Measurements from ENCODE around the gene FASN. TPM values are rescaled to one million over a fixed set of nuclear protein-coding genes. Genes with fewer than 3 reads are reported as not detected.

The FASN gene
- total and polyA plus RNA-seq, 2 of the 13 experiments (the other 11 are each of a cell fraction or from before 2014, with no cell fraction given), result 51.7 to 101 TPM

DNA sequence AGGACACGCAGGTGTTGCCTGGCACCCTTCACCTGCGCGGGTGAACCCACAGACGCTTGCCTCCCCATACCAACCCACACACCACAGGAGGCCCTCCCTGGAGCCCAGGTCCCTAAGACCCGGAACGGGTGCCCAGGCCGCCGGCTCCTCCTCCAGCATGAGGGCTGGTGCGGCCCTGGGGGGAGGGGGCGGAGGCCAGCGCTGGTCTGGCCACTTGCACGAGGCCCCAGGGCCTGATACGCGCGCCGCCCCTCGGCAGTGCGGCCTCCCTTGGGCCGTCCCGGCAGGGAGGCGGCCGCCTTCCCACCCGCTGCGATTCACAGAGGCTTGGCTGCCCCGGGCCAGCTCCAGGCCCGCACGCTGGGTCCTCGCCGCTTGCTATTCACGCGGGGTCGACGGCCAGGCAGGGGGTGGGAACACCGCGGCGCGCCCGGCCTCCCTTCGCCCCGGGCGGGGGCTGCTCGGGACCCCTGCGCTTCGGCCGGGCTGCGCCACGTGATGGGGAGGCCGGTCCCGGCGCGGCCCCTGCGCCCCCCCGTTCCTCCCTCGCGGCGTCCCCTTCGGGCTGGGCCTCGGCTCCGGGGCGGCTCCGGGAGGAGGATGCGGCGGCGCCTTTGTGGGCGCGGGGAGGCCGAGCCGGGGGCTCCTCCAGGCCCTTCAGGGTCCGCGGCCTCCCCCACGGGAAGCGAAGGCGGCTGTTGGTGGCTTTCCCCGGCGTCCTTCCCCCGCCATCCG is 685 bp downstream of the FASN start (continued):
- TF ChIP-seq, protein P1, sequence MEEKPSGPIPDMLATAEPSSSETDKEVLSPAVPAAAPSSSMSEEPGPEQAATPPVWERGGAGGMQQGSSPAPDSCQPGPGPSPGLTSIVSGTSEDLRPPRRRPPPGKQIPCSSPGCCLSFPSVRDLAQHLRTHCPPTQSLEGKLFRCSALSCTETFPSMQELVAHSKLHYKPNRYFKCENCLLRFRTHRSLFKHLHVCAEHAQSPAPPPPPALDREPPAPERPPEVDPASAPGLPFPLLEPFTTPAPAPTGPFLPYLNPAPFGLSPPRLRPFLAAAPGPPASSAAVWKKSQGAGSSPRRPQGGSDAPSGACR (CRISPR knock-in tag; IDR thresholded peaks at IDR 0.05), result no peak
- TF ChIP-seq, protein P2, sequence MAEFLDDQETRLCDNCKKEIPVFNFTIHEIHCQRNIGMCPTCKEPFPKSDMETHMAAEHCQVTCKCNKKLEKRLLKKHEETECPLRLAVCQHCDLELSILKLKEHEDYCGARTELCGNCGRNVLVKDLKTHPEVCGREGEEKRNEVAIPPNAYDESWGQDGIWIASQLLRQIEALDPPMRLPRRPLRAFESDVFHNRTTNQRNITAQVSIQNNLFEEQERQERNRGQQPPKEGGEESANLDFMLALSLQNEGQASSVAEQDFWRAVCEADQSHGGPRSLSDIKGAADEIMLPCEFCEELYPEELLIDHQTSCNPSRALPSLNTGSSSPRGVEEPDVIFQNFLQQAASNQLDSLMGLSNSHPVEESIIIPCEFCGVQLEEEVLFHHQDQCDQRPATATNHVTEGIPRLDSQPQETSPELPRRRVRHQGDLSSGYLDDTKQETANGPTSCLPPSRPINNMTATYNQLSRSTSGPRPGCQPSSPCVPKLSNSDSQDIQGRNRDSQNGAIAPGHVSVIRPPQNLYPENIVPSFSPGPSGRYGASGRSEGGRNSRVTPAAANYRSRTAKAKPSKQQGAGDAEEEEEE (CRISPR knock-in tag; IDR thresholded peaks at IDR 0.05; ENCODE audit: borderline replicate concordance), result no peak
- TF ChIP-seq ESRRA (CRISPR knock-in tag; IDR thresholded peaks at IDR 0.05; ENCODE audit: low read depth) (no peak), GATAD2A (CRISPR knock-in tag; IDR thresholded peaks at IDR 0.05) (no peak), PAF1 (CRISPR knock-in tag; IDR thresholded peaks at IDR 0.05) (no peak), SP2 (CRISPR knock-in tag; IDR thresholded peaks at IDR 0.05) (peak; percentile 44), KDM4B (CRISPR knock-in tag; IDR thresholded peaks at IDR 0.05) (no peak), RARA (CRISPR knock-in tag; IDR thresholded peaks at IDR 0.05) (no peak)
- TF ChIP-seq, protein P3, sequence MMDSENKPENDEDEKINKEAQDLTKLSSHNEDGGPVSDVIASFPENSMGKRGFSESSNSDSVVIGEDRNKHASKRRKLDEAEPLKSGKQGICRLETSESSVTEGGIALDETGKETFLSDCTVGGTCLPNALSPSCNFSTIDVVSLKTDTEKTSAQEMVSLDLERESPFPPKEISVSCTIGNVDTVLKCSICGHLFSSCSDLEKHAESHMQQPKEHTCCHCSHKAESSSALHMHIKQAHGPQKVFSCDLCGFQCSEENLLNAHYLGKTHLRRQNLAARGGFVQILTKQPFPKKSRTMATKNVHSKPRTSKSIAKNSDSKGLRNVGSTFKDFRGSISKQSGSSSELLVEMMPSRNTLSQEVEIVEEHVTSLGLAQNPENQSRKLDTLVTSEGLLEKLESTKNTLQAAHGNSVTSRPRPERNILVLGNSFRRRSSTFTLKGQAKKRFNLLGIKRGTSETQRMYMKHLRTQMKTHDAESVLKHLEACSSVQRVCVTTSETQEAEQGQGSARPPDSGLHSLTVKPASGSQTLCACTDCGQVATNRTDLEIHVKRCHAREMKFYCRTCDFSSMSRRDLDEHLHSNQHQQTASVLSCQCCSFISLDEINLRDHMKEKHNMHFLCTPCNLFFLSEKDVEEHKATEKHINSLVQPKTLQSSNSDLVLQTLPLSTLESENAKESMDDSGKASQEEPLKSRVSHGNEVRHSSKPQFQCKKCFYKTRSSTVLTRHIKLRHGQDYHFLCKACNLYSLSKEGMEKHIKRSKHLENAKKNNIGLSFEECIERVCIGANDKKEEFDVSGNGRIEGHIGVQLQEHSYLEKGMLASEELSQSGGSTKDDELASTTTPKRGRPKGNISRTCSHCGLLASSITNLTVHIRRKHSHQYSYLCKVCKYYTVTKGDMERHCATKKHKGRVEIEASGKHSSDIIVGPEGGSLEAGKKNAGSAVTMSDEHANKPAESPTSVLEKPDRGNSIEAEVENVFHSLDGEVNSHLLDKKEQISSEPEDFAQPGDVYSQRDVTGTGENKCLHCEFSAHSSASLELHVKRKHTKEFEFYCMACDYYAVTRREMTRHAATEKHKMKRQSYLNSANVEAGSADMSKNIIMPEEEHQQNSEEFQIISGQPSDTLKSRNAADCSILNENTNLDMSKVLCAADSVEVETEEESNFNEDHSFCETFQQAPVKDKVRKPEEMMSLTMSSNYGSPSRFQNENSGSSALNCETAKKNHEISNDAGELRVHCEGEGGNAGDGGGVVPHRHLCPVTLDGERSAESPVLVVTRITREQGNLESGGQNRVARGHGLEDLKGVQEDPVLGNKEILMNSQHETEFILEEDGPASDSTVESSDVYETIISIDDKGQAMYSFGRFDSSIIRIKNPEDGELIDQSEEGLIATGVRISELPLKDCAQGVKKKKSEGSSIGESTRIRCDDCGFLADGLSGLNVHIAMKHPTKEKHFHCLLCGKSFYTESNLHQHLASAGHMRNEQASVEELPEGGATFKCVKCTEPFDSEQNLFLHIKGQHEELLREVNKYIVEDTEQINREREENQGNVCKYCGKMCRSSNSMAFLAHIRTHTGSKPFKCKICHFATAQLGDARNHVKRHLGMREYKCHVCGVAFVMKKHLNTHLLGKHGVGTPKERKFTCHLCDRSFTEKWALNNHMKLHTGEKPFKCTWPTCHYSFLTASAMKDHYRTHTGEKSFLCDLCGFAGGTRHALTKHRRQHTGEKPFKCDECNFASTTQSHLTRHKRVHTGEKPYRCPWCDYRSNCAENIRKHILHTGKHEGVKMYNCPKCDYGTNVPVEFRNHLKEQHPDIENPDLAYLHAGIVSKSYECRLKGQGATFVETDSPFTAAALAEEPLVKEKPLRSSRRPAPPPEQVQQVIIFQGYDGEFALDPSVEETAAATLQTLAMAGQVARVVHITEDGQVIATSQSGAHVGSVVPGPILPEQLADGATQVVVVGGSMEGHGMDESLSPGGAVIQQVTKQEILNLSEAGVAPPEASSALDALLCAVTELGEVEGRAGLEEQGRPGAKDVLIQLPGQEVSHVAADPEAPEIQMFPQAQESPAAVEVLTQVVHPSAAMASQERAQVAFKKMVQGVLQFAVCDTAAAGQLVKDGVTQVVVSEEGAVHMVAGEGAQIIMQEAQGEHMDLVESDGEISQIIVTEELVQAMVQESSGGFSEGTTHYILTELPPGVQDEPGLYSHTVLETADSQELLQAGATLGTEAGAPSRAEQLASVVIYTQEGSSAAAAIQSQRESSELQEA (CRISPR knock-in tag; IDR thresholded peaks at IDR 0.05; ENCODE audit: not compliant biosample characterization), result no peak
- TF ChIP-seq, protein P4, sequence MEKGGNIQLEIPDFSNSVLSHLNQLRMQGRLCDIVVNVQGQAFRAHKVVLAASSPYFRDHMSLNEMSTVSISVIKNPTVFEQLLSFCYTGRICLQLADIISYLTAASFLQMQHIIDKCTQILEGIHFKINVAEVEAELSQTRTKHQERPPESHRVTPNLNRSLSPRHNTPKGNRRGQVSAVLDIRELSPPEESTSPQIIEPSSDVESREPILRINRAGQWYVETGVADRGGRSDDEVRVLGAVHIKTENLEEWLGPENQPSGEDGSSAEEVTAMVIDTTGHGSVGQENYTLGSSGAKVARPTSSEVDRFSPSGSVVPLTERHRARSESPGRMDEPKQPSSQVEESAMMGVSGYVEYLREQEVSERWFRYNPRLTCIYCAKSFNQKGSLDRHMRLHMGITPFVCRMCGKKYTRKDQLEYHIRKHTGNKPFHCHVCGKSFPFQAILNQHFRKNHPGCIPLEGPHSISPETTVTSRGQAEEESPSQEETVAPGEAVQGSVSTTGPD (CRISPR knock-in tag; IDR thresholded peaks at IDR 0.05), result no peak
- TF ChIP-seq, protein P5, sequence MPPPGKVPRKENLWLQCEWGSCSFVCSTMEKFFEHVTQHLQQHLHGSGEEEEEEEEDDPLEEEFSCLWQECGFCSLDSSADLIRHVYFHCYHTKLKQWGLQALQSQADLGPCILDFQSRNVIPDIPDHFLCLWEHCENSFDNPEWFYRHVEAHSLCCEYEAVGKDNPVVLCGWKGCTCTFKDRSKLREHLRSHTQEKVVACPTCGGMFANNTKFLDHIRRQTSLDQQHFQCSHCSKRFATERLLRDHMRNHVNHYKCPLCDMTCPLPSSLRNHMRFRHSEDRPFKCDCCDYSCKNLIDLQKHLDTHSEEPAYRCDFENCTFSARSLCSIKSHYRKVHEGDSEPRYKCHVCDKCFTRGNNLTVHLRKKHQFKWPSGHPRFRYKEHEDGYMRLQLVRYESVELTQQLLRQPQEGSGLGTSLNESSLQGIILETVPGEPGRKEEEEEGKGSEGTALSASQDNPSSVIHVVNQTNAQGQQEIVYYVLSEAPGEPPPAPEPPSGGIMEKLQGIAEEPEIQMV (CRISPR knock-in tag; IDR thresholded peaks at IDR 0.05; ENCODE audit: low read depth), result 0 out of 2 replicates have a peak, but pooled peaks have one; percentile 48
- TF ChIP-seq, protein P6, sequence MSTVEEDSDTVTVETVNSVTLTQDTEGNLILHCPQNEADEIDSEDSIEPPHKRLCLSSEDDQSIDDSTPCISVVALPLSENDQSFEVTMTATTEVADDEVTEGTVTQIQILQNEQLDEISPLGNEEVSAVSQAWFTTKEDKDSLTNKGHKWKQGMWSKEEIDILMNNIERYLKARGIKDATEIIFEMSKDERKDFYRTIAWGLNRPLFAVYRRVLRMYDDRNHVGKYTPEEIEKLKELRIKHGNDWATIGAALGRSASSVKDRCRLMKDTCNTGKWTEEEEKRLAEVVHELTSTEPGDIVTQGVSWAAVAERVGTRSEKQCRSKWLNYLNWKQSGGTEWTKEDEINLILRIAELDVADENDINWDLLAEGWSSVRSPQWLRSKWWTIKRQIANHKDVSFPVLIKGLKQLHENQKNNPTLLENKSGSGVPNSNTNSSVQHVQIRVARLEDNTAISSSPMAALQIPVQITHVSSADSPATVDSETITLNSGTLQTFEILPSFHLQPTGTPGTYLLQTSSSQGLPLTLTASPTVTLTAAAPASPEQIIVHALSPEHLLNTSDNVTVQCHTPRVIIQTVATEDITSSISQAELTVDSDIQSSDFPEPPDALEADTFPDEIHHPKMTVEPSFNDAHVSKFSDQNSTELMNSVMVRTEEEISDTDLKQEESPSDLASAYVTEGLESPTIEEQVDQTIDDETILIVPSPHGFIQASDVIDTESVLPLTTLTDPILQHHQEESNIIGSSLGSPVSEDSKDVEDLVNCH (CRISPR knock-in tag; IDR thresholded peaks at IDR 0.05), result no peak

Measured in HepG2 (cell line).